Stimulated activated memory B cell treated with anti-CD40 and anti-IgM and Interleukin-4, amounts not matched to agents 10 μg/mL and 1 μg/mL and 100 μg/mL, for 72 hours (primary cell): ENCODE results near the gene ATAD3B.
A peak's percentile ranks its signal among the peaks of the same experiment; 100 is the strongest.

Experiments used
- ATAC-seq: fragments of 150-1000 bp; cut with Tn5 transposase; 2 replicates; pipeline ENCODE4 v1.10.0; 2021
- H3K27ac Mint-ChIP-seq: one replicate; pipeline ENCODE4 v1.8.0; 2022; ENCODE audit warnings: mild to moderate bottlenecking, mixed read lengths
- H3K27me3 Mint-ChIP-seq: one replicate; pipeline ENCODE4 v1.8.0; 2022; ENCODE audit warnings: mixed read lengths
- H3K36me3 Mint-ChIP-seq: one replicate; pipeline ENCODE4 v1.8.0; 2022; ENCODE audit warnings: mixed read lengths
- H3K4me1 Mint-ChIP-seq: one replicate; pipeline ENCODE4 v1.8.0; 2022; ENCODE audit warnings: mixed read lengths
- H3K4me3 Mint-ChIP-seq: one replicate; pipeline ENCODE4 v1.8.0; 2022; ENCODE audit warnings: mild to moderate bottlenecking, moderate library complexity, mixed read lengths
- H3K9me3 Mint-ChIP-seq: one replicate; pipeline ENCODE4 v1.8.0; 2022; ENCODE audit warnings: mixed read lengths

Gene ATAD3B

GRCh38 chr1:1536019-1536937 is 64.7 kb downstream of the ATAD3B start:
- Mint-ChIP-seq H3K4me1 (peaks cover 12% of the 10 kb centered on the region), H3K27me3 (peaks cover 10% of the 10 kb centered on the region), H3K4me3 (no peak overlapping the region), H3K9me3 (peaks cover 5% of the 10 kb centered on the region), H3K27ac (no peak overlapping the region), H3K36me3 (peaks cover 10% of the 10 kb centered on the region)
- ATAC-seq = no peak

DNA sequence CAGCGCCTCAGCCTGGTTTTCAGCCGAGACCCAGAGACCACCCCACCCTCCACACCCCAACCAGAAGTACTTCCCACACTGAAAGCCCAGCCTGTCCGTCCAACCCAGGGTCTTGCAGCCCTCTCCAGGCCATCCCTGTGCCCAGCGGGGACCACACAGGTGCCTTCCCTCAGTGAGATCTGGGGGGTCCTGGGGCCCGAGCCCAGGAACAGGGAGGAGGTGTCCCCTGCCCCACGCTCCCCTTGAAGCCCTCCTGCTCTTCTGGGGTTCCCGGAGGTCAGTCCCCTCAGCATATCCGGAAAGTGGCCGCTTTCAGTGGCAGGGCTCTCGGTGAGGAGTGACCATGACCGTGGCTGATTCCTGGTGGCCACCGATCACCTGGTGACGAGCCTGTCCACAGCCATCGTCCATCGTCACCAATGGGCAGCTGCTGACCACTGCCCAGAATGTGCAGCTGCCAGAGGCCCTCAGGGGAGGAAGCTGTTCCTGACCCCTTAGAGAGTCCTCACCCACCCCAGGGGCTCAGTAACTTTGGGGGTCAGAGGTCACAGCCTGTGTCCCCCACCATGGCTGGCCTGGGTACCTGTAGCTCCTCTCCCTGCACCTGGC is 65.5 kb downstream of the ATAD3B start:
- Mint-ChIP-seq H3K4me3 (no peak overlapping the region), H3K27me3 (peaks cover 10% of the 10 kb centered on the region), H3K27ac (no peak overlapping the region), H3K9me3 (peaks cover 2% of the 10 kb centered on the region), H3K4me1 (peaks cover 12% of the 10 kb centered on the region), H3K36me3 (peaks cover 13% of the 10 kb centered on the region)
- ATAC-seq = no peak

DNA sequence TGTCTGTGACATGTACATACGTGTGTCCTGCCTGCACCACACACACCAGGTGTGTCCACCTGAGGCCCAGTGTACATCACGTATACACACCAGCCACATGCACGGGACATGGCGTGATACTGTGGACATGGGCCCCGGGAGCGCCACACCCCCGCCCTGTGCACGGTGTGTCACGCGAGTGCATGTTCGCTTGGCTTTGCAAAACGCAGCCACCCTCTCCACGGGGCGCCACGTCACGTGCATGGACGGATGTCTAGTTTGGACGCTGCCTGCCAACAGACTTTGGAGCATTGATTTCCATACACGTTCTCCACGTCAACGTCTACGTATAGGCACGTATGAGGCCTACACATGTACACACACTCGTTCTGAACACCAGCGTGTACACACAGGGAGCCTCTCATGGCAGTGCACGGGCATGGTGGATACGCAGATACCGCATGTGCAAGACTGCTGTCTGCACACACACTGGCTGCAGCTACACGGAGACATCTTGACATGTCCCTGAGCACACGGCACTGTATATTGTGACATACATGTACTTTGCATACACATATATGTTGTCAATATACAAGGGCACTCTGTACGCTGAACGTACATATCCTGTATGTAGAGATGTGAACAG is 66.2 kb downstream of the ATAD3B start:
- Mint-ChIP-seq H3K27me3 (peaks cover 10% of the 10 kb centered on the region), H3K4me1 (peaks cover 12% of the 10 kb centered on the region), H3K27ac (no peak overlapping the region), H3K9me3 (no peaks in the 10 kb centered on the region), H3K4me3 (no peak overlapping the region), H3K36me3 (peaks cover 14% of the 10 kb centered on the region)
- no peak for ATAC-seq

DNA sequence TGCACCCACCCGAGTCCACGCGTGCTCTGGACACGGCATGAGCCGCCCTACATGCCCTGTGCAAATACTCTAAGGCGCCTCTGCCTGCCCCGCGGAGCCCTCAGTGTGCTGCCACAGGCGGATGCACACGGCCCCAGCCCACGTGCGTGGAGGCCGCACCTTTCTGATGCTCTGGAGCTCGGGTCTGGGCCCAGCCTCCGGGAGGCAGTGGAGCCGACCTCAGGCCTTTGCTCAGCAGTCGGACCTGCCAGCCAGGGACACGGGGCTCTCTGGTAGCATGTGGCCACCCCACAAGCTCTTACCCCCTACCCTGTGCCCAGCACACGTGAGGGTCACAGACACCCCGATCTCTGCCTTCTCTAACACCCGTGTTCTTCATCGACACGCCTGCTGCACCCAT is 66.8 kb downstream of the ATAD3B start:
- H3K27ac Mint-ChIP-seq = no peak overlapping the region

GRCh38 chr1:1538989-1539309 is 67.4 kb downstream of the ATAD3B start:
- peaks cover 12% of the 10 kb centered on the region for H3K4me1 Mint-ChIP-seq
- no peak overlapping the region for H3K27ac Mint-ChIP-seq
- peaks cover 26% of the 10 kb centered on the region for H3K36me3 Mint-ChIP-seq
- no peak overlapping the region for H3K4me3 Mint-ChIP-seq
- H3K27me3 Mint-ChIP-seq = peaks cover 10% of the 10 kb centered on the region
- no peaks in the 10 kb centered on the region for H3K9me3 Mint-ChIP-seq
- no peak for ATAC-seq

More for the DNA sequence above, 66.8 kb downstream of the ATAD3B start:
- Mint-ChIP-seq H3K36me3 (peaks cover 20% of the 10 kb centered on the region), H3K27me3 (peaks cover 10% of the 10 kb centered on the region), H3K9me3 (no peaks in the 10 kb centered on the region), H3K4me1 (peaks cover 12% of the 10 kb centered on the region), H3K4me3 (no peak overlapping the region)
- ATAC-seq = no peak

- no peaks in the 10 kb centered on the region for H3K9me3 Mint-ChIP-seq
- peaks cover 26% of the 10 kb centered on the region for H3K36me3 Mint-ChIP-seq
- ATAC-seq = no peak
- H3K4me1 Mint-ChIP-seq = peaks cover 12% of the 10 kb centered on the region
- H3K27me3 Mint-ChIP-seq = peaks cover 10% of the 10 kb centered on the region
- peak overlapping the region; percentile 76 for H3K4me3 Mint-ChIP-seq
- H3K27ac Mint-ChIP-seq = no peak overlapping the region
Measured at GRCh38 chr1:1539310-1540089, 67.9 kb downstream of the ATAD3B start.

DNA sequence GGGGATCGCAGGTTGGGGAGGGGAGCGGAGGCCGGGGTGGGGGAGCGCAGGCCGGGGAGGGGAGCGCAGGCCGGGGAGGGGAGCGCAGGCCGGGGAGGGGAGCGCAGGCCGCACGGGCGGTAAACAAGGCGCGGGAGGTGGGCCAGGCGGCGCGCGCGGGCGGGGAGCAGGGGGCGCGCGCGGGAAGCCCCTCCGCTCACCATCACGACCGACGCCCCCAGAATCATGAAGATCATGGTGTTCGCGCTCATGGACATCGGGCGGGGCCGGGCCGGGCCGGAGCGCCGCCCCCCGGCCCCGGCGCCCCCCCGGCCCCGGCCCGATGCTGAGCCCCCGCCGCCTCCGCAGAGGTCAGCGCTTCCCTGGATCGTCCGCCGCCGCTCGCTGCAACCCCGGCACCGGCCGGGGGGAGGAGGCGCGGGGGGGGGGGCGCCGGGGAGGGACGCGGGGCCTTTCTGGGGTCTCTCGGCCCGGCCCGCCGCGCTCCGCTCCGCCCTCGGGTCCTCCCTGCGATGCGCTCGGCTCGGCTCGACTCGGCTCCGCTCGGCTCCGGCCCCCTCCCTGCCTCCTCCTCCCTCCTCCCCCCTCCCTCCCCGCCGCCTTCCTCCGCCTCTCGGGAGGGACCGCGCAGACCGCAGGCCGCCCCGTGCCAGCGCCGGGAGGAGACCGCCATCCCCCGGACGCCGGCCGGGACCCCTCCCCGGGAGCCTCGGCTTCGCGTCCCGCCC is 68.7 kb downstream of the ATAD3B start, which contains the start of gene TMEM240:
Gene TMEM240 (minus strand): TSS at position 535 of the 728 bp plus-strand sequence. CDS start 278 bp downstream, at position 257.
- H3K4me1 Mint-ChIP-seq = peaks cover 12% of the 10 kb centered on the region
- ATAC-seq = peak; percentile 53
- H3K9me3 Mint-ChIP-seq = no peaks in the 10 kb centered on the region

GRCh38 chr1:1540818-1541628 is 69.5 kb downstream of the ATAD3B start:
- Mint-ChIP-seq H3K36me3 (peaks cover 26% of the 10 kb centered on the region), H3K27ac (no peak overlapping the region), H3K27me3 (peaks cover 10% of the 10 kb centered on the region), H3K4me3 (no peak overlapping the region), H3K4me1 (peaks cover 12% of the 10 kb centered on the region), H3K9me3 (no peaks in the 10 kb centered on the region)
- ATAC-seq = peak; percentile 21

More for the DNA sequence above, 68.7 kb downstream of the ATAD3B start, which contains the start of gene TMEM240:
- H3K36me3 Mint-ChIP-seq = peaks cover 26% of the 10 kb centered on the region
- no peak within 1 kb of the TSS for H3K27ac Mint-ChIP-seq
- H3K4me3 Mint-ChIP-seq = peak within 1 kb of the TSS; percentile 76
- peaks cover 10% of the 10 kb centered on the region for H3K27me3 Mint-ChIP-seq

- Mint-ChIP-seq H3K36me3 (peaks cover 26% of the 10 kb centered on the region), H3K9me3 (no peaks in the 10 kb centered on the region), H3K27ac (no peak overlapping the region), H3K4me1 (peaks cover 12% of the 10 kb centered on the region), H3K27me3 (peaks cover 10% of the 10 kb centered on the region), H3K4me3 (no peak overlapping the region)
- ATAC-seq = no peak
Measured at GRCh38 chr1:1541956-1542765, 70.6 kb downstream of the ATAD3B start.

- no peak for ATAC-seq
- Mint-ChIP-seq H3K9me3 (no peaks in the 10 kb centered on the region), H3K27me3 (peaks cover 10% of the 10 kb centered on the region), H3K4me3 (no peak overlapping the region), H3K4me1 (peaks cover 12% of the 10 kb centered on the region), H3K27ac (no peak overlapping the region), H3K36me3 (peaks cover 26% of the 10 kb centered on the region)
Measured at GRCh38 chr1:1542766-1543705, 71.5 kb downstream of the ATAD3B start.

DNA sequence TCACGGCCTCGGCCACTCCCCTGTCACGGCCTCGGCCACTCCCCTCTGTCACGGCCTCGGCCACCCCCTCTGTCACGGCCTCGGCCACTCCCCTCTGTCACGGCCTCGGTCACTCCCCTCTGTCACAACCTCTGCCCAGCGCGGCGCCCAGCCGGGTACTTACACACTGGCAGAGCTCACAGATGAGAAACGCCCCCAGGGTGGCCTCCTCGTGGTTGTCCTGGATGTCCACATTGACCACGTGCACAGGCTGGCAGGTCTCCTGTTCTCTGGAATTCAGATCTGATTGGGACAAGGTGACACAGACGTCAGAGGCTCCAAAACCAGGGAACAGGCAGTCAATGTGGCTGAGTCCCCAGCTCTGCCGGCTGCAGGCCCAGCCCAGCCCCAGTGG is 72.1 kb downstream of the ATAD3B start:
- H3K36me3 Mint-ChIP-seq = peaks cover 26% of the 10 kb centered on the region
- H3K9me3 Mint-ChIP-seq = no peaks in the 10 kb centered on the region
- H3K4me1 Mint-ChIP-seq = peaks cover 10% of the 10 kb centered on the region
- no peak overlapping the region for H3K4me3 Mint-ChIP-seq
- ATAC-seq = no peak
- H3K27ac Mint-ChIP-seq = no peak overlapping the region
- H3K27me3 Mint-ChIP-seq = peaks cover 5% of the 10 kb centered on the region

DNA sequence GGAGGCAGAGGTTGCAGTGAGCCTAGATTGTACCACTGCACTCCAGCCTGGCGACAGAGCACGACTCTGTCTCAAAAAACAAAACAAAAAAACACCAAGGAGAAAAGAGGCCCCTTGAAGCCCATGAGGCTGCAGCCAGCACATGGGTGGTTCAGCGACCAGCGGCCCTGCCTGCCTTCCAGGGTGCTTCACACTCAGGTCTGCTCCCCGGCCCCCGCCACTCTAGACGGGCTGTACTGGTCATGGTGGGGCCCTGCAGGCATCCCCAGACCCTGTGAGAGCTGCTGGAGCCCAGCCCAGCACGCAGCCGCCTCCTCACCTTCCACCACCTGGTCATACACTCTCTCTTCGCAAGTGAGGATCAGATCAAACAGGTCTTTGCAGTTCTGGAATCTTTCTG is 73.0 kb downstream of the ATAD3B start:
- H3K27ac Mint-ChIP-seq = no peak overlapping the region
- ATAC-seq = no peak

More for the DNA sequence above, 73.0 kb downstream of the ATAD3B start:
- Mint-ChIP-seq H3K36me3 (peaks cover 26% of the 10 kb centered on the region), H3K4me1 (peaks cover 1% of the 10 kb centered on the region), H3K4me3 (no peak overlapping the region), H3K27me3 (no peaks in the 10 kb centered on the region), H3K9me3 (no peaks in the 10 kb centered on the region)
